GM21576 (cell line): Measurements from ENCODE around the gene HYAL2.
A peak's percentile ranks its signal among the peaks of the same experiment; 100 is the strongest.
"Not testable (repeated sequence)": the region's sequence is repeated elsewhere in the genome, so short reads cannot be mapped to it uniquely, and the experiment has no call there.

Experiments
- ATAC-seq: cut with Tn5 transposase; IDR thresholded peaks from one replicate; pipeline ENCODE4 v1.9.1; 2021; ENCODE audit warnings: mild to moderate bottlenecking, moderate library complexity; ENCODE audit not compliant: unreplicated experiment

The HYAL2 gene

DNA sequence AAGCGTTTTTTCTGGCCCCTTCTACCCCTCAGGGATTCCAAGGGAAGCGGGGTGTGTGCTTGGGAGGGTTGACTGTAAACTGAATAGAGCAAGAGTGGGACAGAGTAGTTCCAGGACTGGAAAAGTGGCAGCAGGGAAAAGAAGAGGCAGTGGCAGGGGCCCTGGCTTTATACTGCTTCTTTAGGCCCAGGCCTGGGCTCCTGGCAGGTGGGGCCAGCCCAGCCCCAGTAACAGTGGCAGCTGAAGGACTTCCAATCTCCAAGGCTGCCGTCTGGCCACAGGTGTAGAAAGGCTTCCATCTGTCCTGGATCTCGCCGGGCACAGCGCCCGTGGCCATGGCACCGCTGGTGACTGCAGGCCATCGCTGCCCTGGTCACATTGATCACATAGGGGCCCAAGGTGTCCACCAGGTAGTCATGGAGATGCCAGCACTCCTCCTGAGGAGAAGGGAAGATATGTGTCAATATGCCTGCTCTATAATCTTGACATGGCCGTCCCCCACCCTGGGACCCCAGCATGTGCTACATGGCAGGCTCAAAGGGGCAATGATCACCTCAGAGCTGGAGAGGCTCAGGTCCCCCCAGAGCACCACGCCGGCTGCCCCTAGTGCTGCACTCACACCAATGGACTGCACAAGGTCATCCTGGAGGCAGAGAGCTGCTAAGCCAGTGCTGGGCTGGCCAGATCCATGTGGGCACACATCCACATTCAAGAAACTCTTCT lies 29.3 kb downstream of the HYAL2 start:
- ATAC-seq, result no peak

DNA sequence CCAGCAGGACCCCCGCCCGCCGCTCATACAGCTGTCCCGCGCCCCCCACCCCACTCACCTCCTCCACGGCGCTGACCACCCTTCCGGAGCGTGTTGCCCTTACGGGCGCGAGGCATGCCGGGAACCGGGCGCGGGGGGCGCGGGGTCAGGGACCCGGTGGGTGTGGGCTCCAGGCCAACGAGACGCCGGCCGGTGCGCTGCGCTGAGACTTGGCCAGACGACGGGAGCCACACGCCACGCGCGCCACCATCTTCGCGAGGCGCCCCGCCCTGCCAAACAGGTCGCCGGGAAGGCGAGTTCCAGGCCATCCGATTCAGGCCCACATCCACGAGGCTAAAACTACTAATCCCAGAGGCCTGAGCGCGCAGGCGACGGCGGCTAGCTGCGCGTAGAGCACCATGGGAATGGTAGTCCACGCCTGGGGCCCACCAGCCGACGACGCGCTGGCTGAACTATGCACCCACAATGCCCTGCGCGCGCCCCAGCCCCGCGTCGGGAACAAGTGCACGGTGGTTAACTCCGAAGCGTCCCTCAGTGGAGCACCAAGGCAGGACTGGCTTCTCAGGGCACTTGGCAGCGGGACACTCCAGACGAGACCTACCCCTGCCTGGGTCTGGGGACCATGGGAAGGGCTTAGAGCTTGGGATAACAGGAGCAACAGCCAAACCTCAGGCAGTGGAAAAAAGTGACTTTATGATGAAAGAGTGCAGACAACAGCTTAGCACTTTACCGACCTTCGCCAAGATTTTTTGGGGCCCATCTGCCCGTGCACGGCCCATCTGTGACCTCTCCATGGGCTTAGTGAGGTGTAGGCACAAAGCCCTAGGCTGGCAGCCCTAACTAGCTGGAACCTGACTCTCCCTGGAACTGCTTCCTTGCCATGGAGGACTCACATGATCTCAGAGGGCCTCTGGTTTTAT lies 30.1 kb downstream of the HYAL2 start, which contains the start of gene IFRD2:
IFRD2 (minus strand) TSS at position 271 of the 920 bp plus-strand sequence; CDS start at position 116, 155 bp downstream.
- peak; percentile 92 for ATAC-seq

DNA sequence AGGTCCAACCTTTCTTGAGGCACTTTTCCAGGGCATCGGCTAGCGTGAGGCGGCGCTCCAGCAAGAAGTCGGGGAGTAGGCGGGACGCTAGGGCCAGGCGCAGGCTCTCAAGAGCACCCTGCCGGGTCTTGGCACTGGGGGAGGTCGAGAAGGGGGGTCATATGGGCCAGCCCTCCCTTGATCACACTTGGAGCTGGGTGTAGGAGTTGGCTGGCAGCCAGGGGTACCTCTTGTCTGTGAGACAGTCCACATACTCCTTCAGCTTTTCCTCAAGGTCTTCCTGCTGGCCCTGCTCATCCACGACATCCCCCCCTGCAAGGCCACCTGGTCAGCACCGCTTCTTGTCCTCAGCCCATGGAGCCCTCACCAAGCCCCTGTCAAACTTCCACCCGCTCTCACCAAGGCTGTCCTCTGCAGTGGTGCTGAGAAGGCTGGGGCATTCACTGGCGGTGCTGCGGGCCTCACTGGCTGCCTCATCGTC lies 32.3 kb downstream of the HYAL2 start:
- no peak for ATAC-seq

DNA sequence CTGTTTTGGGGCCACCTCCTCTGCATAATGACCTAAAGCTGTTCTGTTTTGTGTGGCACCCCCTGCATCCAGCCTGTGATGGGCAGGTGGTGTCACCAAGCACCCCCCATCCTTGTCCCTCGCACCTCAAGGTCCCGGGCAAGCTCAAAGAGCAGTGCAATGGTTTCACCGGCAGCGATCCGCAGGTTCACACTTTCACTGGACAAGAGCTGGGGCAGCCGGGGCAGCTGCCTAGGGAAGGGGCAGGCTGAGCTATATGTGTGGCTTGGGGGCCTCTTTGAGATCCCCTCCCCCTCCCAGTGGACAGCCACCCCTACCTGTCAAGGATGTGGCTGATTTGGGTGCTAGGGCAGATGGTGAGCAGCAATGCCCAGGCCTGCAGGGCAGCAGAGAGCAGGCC lies 33.4 kb downstream of the HYAL2 start:
- ATAC-seq, result no peak

DNA sequence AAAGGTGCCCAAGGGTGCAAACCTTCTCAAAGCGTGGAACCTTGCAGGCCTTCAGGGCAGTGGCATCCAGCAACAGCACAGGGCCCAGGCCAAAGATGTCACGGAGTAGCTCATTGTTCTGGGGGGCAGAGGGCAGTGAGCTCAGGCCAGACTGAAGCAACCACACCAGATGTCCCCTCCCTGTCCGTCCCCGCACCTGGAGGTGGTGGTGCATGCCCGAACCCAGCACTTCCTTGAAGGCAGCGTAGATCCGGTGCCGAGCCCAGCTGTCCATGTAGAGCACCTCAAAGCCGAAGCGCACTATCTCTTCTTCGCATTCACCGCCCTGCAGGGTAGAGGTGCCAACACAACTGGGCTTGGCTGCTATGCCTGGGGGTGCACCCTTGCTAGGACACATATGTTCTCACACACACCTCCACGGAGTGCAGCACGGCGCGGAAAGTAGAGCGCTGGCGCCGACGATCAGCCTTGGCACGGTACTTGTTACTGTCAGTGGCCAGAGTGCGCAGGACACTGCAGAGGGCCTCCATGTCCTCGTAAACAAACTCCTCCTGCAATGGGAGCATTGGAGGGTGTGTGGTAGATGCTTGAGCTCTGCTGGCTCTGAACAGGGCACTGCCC lies 34.0 kb downstream of the HYAL2 start:
- no peak for ATAC-seq

DNA sequence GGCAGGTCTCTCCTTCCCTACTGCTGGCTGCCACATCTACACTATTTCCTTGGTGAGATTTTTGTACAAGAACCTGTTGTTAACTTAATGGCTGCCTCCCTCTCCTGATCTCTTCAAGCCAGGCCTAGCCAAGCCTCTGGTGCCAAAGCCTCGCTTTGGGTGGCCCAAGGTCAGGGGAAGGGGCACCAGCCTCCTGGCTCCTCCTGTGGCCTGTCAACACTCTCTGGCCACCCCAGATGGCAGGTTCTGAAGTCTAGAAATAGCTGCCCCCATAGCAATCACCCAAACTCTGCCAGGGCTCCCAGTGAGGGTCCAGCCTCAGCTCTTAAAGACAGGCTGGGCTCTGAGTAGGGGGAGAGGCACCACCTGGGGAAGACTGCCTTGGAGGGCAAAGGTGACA lies 35.3 kb downstream of the HYAL2 start:
- ATAC-seq, result no peak

DNA sequence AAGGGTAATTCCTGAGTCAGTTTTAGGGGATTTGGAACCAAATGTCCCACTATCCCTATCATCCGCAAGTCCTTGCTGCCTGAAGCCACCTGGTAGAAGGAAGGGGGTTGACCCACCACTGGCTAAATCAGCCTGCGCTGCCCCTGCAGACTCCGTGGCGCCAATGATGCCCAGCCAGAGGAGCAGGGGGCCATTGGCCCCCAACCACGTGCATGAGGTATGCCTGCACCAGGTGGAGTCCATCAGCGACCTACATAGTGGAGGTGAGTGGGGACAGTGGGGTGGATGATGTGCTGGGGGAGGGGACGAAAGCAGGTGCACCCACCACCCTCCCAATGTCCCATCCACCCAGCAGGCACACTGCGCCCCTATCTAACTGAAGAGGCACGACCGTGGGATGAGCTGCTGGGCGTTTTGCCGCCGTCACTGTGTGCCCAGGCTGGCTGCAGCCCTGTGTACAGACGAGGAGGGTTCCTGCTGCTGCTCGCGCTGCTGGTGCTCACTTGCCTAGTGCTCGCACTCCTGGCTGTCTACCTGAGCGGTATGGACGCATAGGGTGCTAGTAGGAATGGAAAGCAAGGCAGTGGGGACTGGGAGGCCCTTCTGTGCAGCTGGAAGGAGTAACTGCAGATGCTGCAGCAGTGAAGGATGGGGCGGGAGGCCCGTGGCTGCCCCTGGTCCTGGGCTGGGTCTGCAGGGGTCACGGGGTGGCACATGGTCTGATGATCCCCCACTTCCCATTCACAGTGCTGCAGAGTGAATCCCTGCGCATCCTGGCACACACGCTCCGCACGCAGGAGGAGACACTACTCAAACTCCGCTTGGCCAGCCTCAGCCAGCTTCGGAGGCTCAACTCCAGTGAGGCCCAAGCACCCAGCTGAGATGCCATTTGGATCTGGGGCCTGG lies 36.0 kb downstream of the HYAL2 start:
- no peak for ATAC-seq

DNA sequence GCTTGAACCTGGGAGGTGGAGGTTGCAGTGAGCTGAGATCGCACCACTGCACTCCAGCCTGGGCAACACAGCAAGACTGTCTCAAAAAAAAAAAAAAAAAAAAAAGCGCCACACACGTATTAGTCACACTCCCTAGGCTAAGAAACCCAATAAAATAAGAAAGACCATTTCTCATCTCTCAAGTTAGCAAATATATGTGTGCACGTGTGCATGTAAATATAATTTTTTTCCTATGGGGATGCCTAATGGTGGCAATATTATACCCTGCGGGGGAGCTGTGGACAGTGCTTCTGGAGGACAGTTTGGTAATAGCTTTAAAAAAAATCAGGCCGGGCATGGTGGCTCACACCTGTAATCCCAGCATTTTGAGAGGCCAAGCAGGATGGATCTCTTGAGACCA lies 38.4 kb downstream of the HYAL2 start:
- not testable (repeated sequence) for ATAC-seq

DNA sequence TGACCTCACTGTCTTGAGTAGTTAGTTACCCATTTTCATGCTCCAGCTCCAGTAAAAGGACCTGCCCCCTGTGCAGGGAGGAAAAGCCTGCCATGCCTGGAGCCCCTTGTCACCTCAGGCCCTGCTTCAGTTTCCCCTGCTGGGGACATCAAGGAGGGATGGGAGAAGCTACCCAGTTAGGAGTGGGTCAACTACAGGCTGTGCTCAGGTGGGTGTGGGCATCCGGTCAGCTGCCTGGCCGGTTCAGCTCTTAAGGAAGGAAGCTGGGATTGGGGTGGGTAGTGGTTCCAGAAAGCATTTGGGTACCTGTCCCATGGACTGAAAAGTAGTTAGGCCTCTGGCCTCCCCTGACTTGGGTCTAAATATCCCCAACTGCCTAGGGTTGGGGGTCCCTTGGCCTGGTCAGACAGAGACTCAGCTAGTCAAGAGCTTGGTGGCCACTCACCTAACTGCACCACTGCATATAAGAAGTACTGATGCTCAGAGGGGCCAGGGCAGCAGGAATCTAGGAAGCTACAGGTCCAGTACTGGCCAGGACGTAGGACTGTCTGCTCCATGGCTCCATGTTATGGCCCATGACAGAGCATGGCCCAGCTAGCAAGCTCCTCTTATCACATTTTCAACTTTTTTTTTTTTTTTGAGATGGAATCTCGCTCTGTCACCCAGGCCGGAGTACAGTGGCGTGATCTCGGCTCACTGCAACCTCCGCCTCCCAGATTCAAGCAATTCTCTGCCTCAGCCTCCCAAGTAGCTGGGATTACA lies 43.1 kb downstream of the HYAL2 start:
- no peak for ATAC-seq

DNA sequence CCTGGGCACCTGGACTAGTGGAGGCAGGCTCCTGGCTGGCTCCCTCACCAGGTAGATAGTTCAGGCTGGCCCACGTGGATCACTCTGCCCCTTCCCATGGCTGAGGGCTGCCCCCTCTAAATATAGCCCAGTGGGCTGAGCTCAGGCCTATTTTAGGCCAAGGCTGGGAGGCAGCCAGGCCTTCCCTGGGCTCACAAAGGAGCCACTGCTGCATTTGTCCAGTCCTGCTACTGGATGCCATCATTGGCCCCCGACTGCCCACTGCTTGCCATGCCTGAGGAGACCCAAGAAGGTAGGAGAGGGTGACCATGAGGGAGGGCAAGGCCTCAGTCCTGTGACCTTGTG lies 43.7 kb downstream of the HYAL2 start, which contains the start of gene LSMEM2:
LSMEM2 (plus strand) TSS at position 208 of the 345 bp plus-strand sequence; CDS start at position 235, 27 bp downstream.
- no peak for ATAC-seq

DNA sequence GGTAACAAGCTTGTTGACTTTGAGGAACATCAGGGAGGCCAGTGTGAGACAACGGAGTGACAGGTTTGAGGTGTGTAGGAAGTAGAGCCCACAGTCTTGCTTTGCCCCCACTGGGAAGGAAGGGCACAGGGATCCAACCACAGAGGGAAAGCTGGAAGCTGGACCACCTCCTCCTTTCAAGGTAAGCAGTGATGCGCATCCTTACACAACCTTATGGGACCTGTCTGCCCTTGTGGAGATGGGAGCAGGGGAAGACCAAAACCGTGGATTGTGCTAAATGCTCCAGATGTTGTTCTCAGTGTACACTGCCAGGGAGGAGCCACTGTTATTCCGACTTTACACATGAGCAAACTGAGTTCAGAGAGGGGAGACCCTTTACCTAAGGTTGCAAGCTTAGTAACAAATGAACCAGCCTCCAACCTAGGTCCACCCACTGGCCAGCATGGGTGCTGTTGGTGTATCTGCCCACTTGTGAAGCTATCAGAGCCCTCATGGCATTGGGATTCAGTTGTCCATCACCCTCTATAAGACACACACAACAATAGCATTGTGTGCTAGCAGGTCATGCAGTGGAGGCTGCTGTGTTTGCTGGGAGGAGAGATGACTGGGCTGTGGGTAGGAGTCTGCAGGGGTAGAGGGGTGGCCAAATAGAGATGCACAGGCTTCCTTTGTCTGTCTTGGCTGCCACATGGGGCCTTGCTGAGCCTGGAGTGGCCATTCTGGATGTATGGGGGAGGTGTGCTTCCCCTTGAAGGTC lies 44.2 kb downstream of the HYAL2 start:
- ATAC-seq, result no peak

DNA sequence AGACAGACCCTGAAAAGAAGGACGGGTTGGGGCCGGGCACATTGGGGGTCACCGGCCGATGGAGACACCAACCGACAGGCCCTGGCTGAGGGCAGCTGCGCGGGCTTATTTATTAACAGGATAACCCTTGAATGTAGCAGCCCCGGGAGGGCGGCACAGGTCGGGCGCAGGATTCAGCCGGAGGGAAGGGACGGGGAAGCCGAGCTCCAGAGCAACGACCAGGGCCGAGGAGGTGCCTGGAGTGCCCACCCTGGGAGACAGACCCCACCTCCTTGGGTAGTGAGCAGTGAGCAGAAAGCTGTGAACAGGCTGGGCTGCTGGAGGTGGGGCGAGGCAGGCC lies 45.8 kb downstream of the HYAL2 start:
- no peak for ATAC-seq

DNA sequence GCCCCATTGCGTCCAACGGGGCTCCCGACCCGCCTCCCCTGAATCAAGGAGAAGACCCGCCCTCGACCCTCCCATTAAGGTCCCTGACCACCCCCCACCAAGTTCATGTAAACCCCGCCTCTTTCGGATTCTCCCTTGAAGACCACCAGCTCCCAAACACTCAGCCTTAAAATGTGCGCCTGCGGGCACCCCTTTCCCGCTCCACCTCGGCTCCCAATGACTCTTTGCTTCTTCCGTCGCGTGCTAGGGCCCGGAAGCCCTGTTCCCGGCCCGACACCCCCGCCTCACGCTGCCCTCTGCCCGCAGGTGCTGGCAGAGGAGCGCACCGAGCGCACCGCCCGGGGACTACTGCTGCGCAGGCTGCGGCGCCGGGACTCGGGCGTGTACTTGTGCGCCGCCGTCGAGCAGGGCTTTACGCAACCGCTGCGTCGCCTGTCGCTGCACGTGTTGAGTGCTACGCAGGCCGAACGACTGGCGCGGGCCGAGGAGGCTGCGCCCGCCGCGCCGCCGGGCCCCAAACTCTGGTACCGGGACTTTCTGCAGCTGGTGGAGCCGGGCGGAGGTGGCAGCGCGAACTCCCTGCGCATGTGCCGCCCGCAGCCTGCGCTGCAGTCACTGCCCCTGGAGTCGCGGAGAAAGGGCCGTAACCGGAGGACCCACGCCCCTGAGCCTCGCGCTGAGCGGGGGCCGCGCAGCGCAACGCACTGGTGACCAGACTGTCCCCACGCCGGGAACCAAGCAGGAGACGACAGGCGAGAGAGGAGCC lies 46.4 kb downstream of the HYAL2 start:
- ATAC-seq, result no peak

DNA sequence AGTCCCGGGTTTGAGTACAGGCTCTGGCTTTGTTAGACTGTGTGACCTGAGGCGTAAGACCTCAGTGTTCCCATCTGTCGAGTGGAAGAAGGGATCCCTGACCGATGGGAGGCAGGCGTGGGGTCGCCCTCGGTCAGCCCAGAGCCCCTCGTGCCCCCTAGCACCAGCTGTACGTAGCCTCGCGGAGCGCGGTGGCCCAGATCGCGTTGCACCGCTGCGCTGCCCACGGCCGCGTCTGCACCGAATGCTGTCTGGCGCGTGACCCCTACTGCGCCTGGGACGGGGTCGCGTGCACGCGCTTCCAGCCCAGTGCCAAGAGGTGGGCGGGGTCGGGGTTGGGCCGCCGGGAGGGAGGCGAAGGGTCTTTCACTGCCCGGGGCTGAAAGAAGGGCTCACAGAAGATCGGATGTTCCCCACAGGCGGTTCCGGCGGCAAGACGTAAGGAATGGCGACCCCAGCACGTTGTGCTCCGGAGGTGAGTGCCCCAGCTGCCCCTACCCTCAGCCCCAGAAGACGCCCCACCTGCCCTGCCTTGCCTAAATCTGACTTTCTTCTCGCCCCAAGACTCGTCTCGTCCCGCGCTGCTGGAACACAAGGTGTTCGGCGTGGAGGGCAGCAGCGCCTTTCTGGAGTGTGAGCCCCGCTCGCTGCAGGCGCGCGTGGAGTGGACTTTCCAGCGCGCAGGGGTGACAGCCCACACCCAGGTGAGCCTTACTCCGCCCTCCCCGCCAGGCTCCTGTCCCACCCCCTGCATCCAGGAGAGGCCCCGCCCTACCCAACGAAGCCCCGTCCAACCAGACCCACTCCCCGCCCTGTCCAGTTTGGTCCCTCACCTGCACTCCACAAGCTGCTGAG lies 47.2 kb downstream of the HYAL2 start:
- ATAC-seq, result no peak

DNA sequence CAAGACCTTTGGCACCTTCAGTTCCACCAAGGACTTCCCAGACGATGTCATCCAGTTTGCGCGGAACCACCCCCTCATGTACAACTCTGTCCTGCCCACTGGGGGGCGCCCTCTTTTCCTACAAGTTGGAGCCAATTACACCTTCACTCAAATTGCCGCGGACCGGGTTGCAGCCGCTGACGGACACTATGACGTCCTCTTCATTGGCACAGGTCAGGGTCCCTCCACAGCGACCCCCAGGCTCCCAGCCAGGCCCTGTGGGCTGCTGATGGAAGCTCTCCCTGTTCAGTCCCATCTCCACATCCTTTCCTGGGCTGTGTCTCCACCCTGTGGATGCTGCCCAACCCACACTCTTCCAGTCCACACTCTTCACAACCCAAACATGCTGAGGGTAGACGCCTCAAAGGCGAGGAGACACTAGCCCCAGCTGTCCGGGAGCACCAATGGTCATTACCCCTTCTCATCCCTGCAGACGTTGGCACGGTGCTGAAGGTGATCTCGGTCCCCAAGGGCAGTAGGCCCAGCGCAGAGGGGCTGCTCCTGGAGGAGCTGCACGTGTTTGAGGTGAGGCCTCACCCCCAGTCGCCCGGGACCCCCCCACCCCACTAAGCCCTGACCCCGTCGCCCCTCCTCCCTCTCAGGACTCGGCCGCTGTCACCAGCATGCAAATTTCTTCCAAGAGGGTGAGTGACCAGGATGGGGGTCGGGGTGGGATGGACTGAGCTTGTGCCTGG lies 48.0 kb downstream of the HYAL2 start:
- ATAC-seq, result no peak

DNA sequence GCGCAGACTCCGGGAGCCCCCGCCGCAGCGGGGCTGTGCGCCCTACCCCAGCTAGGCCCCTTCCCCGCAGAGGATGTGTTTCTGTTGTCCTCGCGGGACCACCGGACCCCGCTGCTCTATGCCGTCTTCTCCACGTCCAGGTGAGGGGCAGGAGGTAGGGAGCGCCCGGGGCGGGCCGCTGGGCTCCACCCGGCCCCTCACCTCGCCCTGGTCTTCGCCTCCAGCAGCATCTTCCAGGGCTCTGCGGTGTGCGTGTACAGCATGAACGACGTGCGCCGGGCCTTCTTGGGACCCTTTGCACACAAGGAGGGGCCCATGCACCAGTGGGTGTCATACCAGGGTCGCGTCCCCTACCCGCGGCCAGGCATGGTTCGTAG lies 48.9 kb downstream of the HYAL2 start:
- no peak for ATAC-seq
